ENCODE data around the gene WNT10A. TPM values are rescaled to one million over a fixed set of nuclear protein-coding genes. Genes with fewer than 3 reads are reported as not detected.

The WNT10A gene
- total RNA-seq, 4 donors from 2014 or later = 0.21 to 1.3 (median 0.39) TPM; not detected in 1

DNA sequence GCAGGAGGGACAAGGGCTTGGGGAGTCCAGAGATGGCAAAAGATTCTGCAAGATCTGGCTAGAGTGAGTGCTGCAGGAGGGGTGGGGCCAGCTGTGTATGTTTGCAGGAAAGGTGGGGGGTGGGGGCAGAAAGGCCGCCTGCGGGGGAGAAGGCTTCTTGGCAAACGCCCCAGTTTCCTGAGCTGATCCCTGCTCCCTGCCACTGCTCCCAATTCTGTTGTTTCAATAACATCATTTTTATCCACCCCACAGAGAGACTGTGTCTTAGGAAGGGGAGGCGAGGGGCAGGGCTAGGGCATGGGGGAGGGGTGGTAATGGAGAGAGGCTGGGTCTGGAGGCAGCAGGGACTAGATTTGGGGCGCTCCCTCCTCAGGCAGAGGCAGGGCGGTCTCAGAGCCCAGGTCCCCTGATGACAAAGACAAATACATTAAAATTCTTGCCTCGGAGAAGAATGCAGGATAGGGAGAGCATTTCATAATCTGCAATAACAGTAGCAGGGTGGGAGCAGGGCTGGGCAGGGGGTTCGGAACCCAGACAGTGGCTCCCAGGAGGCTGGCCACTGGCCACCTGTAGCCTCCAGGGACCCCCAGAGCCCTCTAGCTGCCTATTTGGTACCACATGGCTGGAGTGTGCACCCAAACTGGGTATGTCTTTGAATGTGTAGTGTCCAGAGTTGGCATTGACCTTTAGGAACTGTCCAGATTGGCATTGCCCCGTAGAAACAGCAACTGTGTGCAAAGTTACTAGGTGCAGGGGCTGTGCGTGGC is 23.1 kb upstream of the WNT10A start:
- Histone ChIP-seq H3K27me3 (peaks cover 0 to 39% of the 10 kb centered on the region in 2 donors), H3K36me3 (no peaks in the 10 kb centered on the region), H3K4me3 (no peak overlapping the region), H3K4me1 (peaks cover 0 to 71% (median 7%) of the 10 kb centered on the region in 4 donors), H3K9me3 (no peaks in the 10 kb centered on the region), H3K27ac (peak overlapping the region in 1 of 4 donors; percentile 92)
- DNase-seq (ENCODE audit: low spot score in 2 of 2) = no peak
- 21 to 28% methylated on average over 10 of the region's 10 CpGs for WGBS, 2 donors
- TF ChIP-seq, protein P1, sequence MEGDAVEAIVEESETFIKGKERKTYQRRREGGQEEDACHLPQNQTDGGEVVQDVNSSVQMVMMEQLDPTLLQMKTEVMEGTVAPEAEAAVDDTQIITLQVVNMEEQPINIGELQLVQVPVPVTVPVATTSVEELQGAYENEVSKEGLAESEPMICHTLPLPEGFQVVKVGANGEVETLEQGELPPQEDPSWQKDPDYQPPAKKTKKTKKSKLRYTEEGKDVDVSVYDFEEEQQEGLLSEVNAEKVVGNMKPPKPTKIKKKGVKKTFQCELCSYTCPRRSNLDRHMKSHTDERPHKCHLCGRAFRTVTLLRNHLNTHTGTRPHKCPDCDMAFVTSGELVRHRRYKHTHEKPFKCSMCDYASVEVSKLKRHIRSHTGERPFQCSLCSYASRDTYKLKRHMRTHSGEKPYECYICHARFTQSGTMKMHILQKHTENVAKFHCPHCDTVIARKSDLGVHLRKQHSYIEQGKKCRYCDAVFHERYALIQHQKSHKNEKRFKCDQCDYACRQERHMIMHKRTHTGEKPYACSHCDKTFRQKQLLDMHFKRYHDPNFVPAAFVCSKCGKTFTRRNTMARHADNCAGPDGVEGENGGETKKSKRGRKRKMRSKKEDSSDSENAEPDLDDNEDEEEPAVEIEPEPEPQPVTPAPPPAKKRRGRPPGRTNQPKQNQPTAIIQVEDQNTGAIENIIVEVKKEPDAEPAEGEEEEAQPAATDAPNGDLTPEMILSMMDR (IDR thresholded peaks at IDR 0.05) = no peak
- TF ChIP-seq POLR2A (IDR thresholded peaks at IDR 0.05) (no peak), EP300 (IDR thresholded peaks at IDR 0.05) (no peak)

DNA sequence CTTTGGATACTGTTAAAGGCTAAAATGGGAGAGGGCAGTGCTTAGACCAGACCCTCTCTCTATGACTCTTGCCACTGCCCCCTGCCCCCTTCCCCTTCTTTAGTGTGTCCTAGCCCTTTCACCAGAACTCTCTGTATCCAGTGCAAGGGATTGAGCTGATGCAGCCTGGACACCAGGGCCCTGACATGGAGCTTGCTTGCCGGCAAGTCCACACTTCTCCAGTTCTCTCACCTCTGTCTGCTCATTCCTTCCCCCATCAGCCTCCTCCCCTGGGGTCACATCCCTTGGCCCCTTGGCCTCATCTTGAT is 22.6 kb upstream of the WNT10A start:
- no peak for DNase-seq (ENCODE audit: low spot score in 2 of 2)
- Histone ChIP-seq H3K9me3 (no peaks in the 10 kb centered on the region), H3K36me3 (no peaks in the 10 kb centered on the region), H3K27me3 (peaks cover 0 to 36% of the 10 kb centered on the region in 2 donors), H3K4me3 (no peak overlapping the region), H3K27ac (peak overlapping the region in 1 of 4 donors; percentile 92), H3K4me1 (peaks cover 0 to 75% (median 7%) of the 10 kb centered on the region in 4 donors)
- 39 to 46% methylated on average over 1 of the region's 1 CpG for WGBS, 2 donors
- TF ChIP-seq, protein P1 (IDR thresholded peaks at IDR 0.05) = no peak
- TF ChIP-seq POLR2A (IDR thresholded peaks at IDR 0.05) (no peak), EP300 (IDR thresholded peaks at IDR 0.05) (no peak)

DNA sequence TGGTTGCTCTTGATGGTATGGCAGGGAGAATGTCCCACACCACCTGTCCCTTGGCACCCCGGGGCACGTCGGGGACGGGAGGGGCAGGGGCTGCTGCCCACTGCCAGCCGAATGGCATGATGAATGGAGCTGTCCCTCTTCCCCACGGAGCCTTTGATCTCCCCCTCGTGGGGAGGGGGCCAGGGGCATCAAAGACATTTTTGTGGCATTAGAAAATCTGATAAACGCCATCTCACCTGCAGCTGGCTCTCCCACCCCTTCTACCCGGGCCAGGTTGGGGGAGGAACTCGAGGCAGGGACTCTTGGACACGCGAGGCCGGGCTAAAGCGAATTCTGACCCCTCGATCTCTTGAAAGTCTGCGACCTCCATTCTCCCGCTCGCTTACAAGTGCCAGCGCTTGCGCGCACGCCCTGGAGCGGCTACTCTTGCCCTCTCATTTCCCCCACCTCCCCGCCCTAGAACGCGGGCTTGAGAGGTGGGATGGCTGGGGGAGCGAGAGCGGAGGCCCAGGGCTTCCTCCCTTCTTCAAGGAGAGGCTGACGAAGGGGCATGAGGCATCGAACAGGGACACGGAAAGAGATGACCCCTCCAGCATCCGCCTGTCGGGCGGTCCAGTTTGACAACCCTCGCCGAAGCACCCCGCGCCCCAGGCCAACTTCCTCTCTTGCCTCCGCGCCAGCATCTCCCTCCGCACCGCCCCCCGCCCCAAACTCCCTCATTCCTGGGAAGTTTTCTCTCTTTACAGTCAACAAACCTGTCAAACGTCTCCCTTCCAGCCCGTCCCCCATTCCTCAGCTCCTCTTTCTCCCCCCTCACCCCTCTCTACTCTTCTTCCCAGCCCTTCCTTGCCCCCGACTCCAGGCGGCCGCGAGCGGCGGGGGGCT is 21.7 kb upstream of the WNT10A start:
- Histone ChIP-seq H3K27ac (peak overlapping the region; percentile 56 to 92 (median 82)), H3K4me3 (peak overlapping the region; percentile 34 to 67 (median 53)), H3K27me3 (peaks cover 0 to 34% of the 10 kb centered on the region in 2 donors), H3K9me3 (no peaks in the 10 kb centered on the region), H3K4me1 (peaks cover 0 to 75% (median 8%) of the 10 kb centered on the region in 4 donors), H3K36me3 (no peaks in the 10 kb centered on the region)
- DNase-seq (ENCODE audit: low spot score in 2 of 2) = no peak
- 11 to 16% methylated on average over 51 of the region's 51 CpGs for WGBS, 2 donors
- TF ChIP-seq EP300 (IDR thresholded peaks at IDR 0.05) = no peak
- TF ChIP-seq, protein P1 (IDR thresholded peaks at IDR 0.05) = no peak
- no peak for TF ChIP-seq POLR2A (IDR thresholded peaks at IDR 0.05)

DNA sequence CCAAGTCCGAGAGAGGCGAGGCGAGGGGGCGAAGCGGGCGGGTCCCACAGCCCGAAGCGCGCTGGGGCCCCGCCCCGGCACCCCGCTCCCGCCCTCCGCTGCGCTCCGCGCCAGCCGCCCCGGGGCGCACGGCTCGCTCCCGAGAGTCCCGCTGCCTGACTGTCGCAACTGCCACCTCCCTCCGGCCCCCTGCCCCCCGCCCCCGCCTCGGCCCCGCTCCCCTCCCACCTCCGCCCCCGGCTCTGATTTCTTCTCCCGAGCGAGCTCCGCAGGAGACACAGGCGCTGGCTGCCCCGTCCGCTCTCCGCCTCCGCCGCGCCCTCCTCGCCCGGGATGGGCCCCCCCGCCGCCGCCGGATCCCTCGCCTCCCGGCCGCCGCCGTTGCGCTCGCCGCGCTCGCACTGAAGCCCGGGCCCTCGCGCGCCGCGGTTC is 21.1 kb upstream of the WNT10A start, which contains the start of gene WNT6:
Gene WNT6 (plus strand): TSS at position 250 of the 432 bp plus-strand sequence. CDS start 233 bp downstream, outside the sequence.
- WGBS, 2 donors = 0% methylated on average over 10 to 12 of the region's 64 CpGs
- peak within 1 kb of the TSS; percentile 81 to 92 (median 87) for H3K27ac ChIP-seq
- peaks cover 0 to 81% (median 11%) of the 10 kb centered on the region in 4 donors for H3K4me1 ChIP-seq
- no peak for DNase-seq (ENCODE audit: low spot score in 2 of 2)
- H3K36me3 ChIP-seq = no peaks in the 10 kb centered on the region
- H3K9me3 ChIP-seq = no peaks in the 10 kb centered on the region
- H3K27me3 ChIP-seq = peaks cover 0 to 34% of the 10 kb centered on the region in 2 donors
- peak within 1 kb of the TSS; percentile 47 to 67 (median 58) for H3K4me3 ChIP-seq
- TF ChIP-seq EP300 (IDR thresholded peaks at IDR 0.05) = no peak
- TF ChIP-seq POLR2A (IDR thresholded peaks at IDR 0.05) = no peak
- TF ChIP-seq, protein P1 (IDR thresholded peaks at IDR 0.05) = no peak

All from tibial nerve (tissue), 4 donors.